ENCODE data around the gene GRHPR.

GRHPR gene

DNA sequence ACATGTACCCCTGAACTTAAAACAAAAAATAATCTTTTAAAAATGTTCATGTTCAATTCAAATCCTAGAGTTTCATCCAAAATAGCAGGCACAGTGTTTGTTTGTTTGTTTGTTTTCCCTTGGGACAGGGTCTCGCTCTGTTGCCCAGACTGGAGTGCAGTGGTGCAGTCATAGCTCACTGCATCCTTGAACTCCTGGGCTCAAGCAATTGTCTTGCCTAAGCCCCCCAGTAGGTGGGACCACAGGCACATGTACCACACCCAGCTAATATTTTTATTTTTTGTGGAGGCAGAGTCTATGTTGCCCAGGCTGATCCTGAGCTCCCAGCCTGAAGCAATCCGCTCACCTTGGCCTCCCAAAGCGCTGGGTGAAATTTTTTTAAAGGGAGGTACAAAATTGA, 58.3 kb downstream of the GRHPR start:
- DNase-seq (ENCODE audit: low read depth) = no peak

- DNase-seq (ENCODE audit: low read depth) = peak; percentile 91
These were observed 63.1 kb downstream of the GRHPR start, which contains the start of gene POLR1E for GRCh38 chr9:37485389-37486255. TSS of gene POLR1E (plus strand) at chr9:37485948. CDS start at chr9:37486048, 100 bp downstream.

DNA sequence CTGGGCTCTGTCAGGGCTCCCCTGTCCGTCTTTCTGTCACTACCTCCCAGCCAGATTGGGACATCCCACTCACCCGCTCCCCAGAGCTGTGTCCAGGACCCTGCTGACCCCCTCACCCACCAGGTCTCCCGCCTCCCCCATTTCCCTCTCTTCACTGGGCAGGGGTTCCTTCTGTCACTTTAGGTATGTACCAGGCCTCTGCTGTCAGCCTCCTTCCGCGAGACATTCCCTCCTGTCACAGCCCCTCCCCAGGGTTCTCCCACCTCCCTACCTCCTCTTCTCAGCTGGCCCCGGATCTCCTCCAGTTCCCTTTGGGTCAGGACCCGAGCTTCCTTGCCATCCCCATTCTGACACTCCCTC, 63.7 kb downstream of the GRHPR start:
- no peak for DNase-seq (ENCODE audit: low read depth)
